HG03354 (cell line): Measurements from ENCODE around the gene GBE1.

Experiments
- ATAC-seq: cut with Tn5 transposase; IDR thresholded peaks from one replicate; pipeline ENCODE4 v1.9.1; 2021; ENCODE audit warnings: mild to moderate bottlenecking; ENCODE audit not compliant: unreplicated experiment, poor library complexity, severe bottlenecking

The GBE1 gene

DNA sequence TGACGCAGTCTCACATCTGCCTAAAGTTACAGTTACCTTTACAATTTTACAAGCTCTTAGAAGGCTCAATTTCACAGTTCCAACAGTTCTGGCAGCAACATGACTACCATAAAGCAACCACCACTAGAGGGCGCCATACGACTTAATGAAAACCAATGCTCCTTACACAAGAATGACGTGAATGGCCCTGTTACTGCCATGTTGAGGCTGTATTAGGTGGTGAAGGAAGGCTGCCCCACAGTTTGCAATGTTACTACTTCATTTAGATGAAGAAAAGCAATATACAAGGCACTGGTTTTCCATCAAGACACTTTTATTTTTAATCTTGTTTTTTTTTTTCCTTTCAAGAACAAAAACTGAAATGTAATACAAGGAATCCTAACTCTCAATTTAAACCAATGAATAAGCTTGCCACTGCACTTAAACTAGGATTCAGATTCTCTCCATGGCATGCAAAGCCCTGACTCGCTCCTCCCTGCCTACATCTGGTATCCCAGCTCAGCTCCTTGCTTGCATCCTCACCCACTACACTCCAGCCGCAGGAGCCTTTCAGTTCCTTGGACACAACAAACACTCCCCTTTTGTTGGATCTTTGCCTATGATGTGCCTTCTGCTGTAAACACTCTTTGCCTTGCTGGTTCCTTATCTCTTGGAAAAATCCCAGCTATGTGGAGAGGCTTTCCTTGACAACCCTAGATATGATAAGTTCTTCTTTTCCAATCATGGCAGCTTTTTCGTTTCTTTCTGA is 270.7 kb downstream of the GBE1 start:
- ATAC-seq = peak; percentile 98

DNA sequence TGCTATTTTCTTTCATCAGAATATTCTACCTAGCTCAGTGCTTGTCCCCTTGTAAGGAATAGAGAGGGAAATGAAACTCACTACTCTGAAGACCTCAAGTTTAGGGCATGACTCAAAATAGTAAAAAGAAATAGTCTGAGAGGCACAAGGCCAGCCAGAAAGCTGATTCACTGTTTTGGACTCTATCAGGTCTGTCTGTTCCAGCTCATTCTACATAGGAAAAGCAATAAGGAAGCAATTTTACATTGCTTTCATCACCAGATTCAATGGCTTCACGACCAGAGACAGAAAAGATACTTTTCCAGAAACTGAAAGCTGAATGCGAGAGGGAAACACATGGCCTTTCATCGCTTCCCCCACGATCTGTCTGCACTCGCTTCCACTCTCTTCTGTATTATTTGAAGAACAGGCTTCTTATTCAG is 276.0 kb downstream of the GBE1 start:
- peak; percentile 97 for ATAC-seq

DNA sequence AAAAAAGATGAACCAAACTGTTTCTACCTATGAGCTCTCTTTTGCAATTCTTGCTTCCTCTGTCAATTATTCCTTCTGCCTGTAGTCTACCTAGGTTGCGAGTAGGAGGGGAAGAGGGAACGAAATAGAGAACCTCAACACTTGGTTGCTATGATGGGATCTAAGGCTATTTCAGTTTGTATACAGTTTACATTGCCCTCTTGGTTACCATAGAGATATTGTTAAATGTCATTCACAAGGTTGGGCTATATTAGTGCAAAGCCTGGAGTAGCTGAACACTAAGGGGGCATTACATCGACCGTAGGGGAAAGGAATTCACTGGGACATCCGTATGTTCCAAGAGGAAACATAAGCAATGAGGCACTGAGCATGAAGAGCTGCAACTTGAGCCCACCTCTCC is 276.9 kb downstream of the GBE1 start:
- peak; percentile 24 for ATAC-seq

DNA sequence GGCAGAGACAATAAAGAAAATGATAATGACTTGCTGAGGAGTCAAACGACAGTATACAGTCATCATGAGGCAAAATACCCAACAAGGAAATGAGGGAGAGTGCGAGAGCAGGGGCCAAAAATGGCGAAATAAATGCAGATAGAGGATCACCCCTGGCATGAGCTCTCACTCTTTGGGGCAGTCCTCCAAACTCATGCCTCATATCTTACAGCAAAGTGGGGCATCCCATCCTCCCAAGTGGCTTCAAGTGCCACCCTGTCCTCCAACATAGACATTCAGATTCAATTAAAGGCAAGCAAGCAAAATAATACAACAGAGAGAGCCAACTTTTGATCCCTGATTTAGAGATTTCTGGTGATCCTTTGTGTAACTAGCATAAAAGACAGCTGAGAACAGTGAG is 278.4 kb downstream of the GBE1 start:
- ATAC-seq = no peak

DNA sequence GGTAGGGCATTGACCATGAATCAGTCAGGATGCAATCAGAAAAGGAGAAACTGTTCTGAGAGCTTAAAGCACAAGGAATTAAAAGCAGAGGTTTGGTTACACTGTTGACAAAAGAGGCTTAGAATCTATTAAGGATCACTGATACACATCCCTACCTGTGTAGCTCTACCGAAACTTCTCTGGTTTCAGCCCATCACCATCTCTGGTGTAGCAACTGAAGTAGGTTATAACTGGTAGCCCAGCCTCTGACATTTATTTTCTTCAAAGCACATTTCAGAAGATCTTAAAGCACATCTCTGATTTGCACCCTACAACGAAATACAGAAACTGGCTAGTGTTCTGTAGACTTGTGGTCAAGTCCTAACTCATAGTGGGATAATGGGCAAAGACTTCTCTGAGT is 283.7 kb downstream of the GBE1 start:
- ATAC-seq = no peak

DNA sequence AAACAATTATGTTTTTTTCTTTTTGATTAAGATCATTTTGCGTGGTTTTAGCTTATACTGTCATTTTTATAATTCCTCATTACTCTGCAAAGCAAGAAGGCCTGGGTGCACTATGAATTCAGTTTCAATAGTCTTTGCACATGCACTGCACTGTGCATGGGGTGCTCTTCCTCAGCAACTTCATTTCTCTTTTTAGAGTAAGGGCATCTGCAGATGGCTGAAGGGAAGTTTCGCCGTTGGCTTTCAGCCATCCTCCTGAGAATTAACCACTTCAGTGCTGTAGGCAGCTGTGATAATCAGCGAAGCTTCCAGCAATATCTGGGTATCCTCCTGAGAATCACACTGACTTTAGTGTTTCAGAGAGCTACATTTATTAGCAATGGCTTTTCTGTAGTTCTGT is 284.8 kb downstream of the GBE1 start:
- ATAC-seq = no peak

DNA sequence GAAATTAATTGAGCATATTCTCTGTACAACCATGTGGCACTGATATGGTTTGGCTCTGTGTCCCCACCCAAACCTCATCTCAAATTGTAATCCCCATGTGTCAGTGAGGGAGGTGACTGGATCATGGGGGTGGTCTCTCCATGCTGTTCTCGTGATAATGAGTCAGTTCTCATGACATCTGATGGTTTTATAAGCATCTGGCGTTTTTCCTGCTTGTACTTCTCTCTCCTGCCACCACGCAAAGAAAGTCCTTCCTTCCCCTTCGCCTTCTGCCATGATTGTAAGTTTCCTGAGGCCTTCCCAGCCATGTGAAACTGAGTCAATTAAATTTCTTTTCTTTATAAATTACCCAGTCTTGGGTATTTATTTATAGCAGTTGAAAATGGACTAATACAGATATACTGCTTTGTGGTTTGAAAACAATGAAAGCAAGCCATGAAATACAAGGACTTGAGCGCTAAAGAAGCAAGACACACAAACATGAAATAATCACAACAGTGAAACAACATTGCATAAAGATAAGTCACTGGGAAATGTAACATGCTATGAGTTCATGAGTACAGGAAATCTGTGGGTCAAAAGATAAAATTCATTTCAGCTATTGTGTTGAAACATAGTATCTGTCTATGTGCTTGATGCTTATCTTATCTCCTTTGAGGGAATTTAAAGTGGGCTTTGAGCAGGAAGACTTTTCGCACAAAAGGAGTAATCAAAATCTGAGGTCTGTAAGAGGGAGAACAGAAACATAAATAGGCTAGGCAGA is 288.7 kb downstream of the GBE1 start:
- ATAC-seq = no peak

DNA sequence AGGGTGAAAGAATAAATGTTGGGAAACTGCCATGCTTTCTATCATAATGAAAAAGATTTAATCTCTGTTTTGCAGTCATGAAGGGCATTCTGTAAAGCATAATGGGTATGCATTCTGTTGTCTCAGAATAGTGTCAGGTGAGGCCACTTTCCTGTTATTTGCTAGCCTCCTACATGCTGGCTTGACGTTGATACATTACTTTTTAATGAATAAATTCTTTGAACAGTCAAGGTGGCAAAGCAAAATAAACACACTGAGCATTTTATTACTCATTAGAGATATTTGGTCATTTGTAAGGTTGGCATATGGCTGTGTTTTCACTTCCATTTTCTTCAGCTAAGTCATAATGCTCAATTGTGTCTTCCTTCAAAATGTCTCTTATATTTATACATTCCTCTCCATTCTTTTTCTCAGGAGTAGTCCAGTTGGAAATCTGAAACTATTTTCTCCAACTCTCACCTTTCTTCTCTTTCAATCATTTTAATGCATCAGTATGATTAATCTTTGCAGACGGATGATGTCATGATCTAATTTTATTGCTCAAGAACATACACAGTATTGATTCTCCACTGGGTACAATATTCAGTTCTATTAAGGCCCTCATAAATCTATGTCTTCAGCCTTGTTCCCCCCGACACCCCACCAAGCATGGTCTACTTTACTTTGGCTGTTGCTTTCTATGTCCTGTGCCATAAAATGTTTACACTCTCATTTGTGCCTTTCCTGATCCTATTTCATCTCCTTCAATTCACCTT is 290.7 kb downstream of the GBE1 start:
- peak; percentile 59 for ATAC-seq

DNA sequence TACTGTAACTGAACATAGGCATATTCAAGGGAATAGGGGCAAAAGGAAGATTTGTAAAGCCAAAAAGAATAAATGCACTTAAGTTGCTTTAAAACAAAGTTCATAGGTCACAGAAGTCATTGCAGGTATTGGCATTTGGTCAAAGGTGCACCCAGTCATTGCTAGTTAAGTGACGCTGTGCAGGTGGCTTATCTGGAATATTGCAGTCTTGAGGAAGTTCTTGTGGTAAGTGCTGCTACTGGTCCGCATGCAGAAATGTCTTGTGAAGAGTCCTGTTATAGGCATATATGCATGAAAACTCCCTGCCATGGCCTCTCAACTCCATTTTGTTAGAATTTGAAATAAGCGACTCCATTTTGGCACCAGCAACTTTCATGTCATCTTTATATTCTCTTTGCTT is 293.1 kb downstream of the GBE1 start:
- no peak for ATAC-seq

DNA sequence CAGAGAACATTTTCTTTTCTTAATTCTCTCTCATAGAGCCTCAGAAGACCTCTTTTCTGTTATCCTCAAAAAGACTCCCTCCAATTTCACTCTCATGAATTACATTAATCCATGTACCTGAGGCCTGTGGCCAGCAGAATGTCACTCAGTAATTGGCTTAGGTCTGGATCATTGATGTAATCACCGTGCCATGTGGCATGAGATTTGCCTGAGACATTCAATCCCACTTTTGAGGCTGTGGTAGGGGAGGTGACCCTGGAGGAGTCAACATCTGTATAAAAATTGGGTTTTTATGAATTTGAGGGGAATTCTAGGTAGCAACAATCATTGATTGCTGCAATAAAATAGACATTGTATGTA is 295.3 kb downstream of the GBE1 start:
- no peak for ATAC-seq

DNA sequence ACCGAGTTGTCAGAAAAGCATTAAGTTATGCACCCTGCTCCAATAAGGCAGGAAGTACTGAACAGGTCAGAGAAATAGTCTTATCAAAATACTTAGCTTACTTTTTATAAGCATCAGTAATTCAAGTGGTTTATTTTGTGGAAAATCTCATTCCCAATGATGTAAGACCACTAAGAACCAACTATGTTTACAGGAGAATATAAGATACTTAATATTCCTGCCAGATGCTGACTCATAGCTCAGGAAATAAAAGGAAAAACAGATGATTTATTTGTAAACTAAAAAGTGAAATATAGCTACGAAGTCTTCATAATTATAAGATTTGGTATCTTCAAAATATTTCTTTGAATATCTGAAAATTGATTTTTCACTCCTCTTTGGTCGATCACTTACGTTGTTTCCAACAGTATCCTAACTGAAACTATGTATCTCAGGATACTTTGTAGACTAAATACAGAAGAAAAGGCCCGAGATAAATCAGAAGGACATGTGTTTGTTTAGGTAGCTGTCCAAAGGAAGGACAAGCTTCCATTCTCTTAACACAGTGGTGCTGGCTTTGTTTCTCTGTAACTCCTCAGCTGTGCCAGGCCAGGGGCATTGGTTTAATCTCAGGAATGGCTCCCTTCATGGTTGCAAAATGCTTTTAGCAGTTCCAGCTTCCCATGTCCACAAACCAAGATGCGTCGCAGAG is 295.8 kb downstream of the GBE1 start:
- no peak for ATAC-seq

DNA sequence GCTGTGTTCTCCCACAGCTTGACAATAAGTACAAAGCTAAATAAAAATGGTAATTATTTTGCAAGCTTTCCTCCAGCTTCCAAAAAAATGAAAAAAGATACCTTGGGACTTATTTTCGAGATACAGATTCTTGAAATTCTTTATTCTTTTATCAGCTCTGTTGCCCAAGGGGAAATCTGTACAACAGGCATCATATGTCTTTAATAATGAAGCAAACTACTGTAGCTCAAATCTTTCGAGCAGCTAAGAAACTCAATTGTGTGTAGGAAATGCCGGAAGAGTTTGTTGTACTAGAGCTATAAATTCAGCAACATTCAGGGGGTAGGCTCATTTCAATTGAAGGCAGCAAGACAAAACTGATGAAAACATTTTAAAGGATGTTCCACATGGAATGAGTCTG is 297.7 kb downstream of the GBE1 start:
- no peak for ATAC-seq

DNA sequence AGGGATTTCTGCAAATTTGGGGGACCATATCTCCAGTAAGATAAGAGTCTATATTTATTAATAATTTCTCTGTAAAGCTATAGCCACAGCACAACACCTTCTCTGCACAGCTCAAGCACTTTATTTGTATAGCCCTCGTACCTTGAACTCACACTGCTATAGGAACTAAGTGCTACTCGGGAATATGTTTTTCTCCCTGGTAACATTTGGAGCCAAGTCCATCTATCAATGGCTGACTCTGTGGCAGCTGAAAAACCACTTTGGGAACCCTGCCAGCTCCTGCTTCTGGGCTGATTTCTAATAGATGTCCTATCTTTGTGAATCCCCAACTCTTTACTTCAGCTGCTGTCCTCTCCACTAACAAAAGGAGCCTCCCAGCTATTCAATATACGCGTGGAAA is 298.5 kb downstream of the GBE1 start:
- no peak for ATAC-seq

DNA sequence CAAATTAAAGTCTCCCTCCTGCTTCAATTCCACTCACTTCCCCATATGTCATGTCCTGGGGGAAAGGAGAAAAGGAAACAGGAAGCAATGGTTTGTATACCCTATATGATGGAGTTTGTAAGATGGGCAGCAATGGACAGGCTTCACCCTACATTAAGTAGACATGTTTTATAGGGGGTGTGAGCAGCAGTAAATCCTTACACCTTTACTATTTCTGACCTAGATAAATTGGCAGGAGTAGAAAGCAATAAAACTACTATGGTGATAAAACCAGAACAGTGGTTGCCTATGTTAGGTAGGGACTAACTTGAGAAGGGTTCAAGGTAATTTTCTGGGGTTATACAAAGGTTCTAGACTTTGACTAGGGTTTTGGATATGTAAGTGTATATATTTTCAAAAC is 301.7 kb downstream of the GBE1 start:
- ATAC-seq = no peak

DNA sequence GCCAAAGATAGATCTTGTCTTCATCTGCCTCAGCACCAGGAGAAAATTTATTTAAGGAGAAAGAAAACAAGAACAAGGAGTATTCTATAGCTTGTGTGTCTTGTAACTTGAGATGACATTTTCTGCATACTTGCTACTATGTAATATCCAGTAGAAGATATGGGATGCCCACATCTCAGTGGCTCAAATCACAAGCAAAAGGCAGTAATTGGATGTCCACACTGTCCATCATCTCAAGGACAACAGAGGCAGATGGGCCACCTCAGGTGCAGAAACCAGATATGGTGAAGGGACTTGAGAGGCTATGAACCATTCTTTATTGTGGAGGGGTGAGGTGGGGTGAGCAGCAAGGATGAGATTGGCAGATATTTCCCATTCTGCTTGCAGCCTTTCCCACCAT is 309.0 kb downstream of the GBE1 start:
- ATAC-seq = no peak

DNA sequence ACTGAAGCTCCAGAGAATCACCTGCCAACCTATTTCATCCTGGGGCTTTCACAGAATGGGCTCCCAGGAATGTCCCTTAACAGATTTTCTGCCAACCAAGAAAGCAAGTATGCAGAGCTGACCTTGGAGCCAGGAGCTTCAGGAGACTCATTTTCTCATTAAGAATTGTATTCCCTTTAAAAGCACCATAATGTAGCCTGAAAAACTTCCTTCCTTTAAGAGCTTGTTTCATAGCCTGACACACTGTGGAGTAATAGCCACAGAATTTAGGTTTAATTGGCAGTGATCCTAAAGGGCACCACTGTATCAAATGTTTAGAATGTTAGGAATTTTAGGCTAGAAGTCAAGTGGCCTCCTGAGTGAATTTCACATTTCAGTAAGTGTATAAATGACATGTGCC is 309.8 kb downstream of the GBE1 start:
- ATAC-seq = no peak

DNA sequence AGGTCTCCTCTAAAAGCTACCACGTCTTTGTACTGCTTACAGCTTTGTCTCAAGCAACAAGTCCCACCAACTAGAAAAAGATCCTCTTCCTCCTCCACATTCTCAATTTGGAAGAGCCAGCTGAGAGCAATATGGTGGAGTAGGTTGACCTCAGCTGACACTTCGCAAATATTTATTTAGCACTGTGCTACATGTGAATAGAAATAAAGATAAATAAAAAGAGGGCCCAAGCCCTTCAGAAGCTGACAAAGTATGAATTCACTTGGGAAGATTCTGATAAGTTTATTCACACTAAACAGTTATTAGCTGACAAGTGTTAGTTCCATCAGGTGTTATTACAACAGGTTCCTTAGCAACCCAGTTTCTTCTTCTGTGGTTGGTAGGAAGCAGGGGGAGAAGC is 310.3 kb downstream of the GBE1 start:
- no peak for ATAC-seq

DNA sequence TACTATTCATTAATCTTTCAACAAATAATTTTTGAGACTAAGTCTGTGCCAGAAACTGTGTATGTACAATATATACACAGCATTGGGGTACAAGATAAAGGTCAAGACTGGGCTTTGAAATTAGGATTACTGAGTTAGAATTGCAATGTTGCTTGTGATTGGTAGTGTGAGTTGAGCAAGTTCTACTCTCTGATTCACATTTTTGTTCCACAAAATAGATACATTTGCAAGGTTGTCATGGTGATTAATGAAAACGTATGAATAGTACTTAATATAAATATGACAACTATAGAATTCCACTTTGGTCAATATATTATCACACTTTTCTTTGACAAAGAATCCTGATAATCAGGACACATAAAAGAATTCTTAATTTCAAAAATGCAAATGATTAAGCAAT is 314.6 kb downstream of the GBE1 start:
- no peak for ATAC-seq

DNA sequence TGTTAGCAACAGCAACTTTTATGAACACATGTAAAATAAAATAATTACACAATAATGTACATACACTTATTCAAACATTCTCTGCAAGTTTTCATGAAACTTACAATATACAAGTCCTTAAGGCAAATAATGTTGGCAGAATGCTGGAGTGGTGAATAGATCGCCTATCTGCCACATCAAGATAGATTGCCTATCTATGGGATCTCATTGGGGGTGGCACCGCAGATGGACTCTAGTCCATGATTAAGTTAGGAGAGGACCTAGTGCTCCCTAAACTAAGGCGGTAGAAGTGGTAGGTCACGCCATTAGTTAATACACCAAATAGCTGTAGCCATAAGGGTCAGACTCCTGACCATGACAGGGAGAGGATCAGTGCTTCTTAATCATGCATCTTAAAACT is 315.7 kb downstream of the GBE1 start:
- no peak for ATAC-seq

DNA sequence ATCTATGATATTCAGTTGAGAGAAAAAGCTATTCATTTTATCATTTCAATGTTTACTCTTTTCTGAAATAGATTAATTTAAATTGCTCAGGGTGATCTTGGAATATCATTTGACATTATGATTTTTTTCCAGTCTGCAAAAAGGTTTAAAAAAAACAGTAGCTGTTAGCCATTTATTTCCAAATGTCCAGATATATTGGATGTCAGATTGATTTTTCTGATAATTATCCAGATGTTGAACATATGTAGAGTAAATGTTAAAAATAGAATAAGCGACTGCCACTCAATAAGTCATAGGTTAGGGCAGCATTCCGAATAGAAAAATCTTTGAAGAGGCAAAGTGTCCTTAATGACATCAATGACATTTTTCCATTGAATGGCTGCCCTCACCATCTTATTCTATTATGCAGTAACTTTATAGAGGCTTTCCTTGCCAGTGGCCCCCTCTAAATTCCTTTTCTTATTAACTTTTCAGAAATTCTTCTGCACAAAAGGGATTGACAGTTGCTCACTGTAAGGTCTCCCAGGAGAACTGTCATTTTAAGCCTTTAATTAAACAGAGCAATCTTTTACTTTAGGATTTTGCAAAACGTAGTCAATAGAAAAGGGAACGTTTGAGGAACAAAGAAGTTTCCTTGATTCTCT is 316.5 kb downstream of the GBE1 start:
- no peak for ATAC-seq
